ENCODE results near the gene DACH2. TPM values are rescaled to one million over a fixed set of nuclear protein-coding genes. Genes with fewer than 3 reads are reported as not detected.

The DACH2 gene
- total and polyA plus RNA-seq, 9 donors: 0.17 to 4.8 (median 0.53) TPM

- TF ChIP-seq EP300 (IDR thresholded peaks at IDR 0.05) (no peak), POLR2A (IDR thresholded peaks at IDR 0.05) (no peak), CTCF (IDR thresholded peaks at IDR 0.05) (no peak)
- Histone ChIP-seq H3K36me3 (no peaks in the 10 kb centered on the region), H3K4me1 (ENCODE audit: insufficient read depth) (no peaks in the 10 kb centered on the region), H3K27me3 (no peaks in the 10 kb centered on the region), H3K9me3 (no peaks in the 10 kb centered on the region), H3K27ac (no peak overlapping the region), H3K4me3 (no peak overlapping the region)
- 68 to 70% (median 68%) methylated on average over 3 of the region's 3 CpGs for WGBS, 3 donors
- DNase-seq: no peak
- intact Hi-C loops (cut with DNase I): loop anchor here in 1 of 4 donors (10.0 kb wide), 1 partner anchor 589 kb away; no protein-coding TSS in a partner anchor
Measured at GRCh38 chrX:86724277-86724676, 576.0 kb downstream of the DACH2 start.

- 72 to 78% (median 74%) methylated on average over 3 of the region's 3 CpGs for WGBS, 3 donors
- no peaks in the 10 kb centered on the region for H3K36me3 ChIP-seq
- no peak overlapping the region for H3K27ac ChIP-seq
- no peaks in the 10 kb centered on the region for H3K9me3 ChIP-seq
- no peak for DNase-seq
- TF ChIP-seq POLR2A (IDR thresholded peaks at IDR 0.05) (no peak), EP300 (IDR thresholded peaks at IDR 0.05) (no peak)
- H3K4me1 ChIP-seq (ENCODE audit: insufficient read depth): no peaks in the 10 kb centered on the region
- no peak overlapping the region for H3K4me3 ChIP-seq
- no peaks in the 10 kb centered on the region for H3K27me3 ChIP-seq
- intact Hi-C loops (cut with DNase I): no loop called here
Measured at GRCh38 chrX:86747091-86747490, 598.8 kb downstream of the DACH2 start.

GRCh38 chrX:86805241-86805640 lies 657.0 kb downstream of the DACH2 start:
- Histone ChIP-seq H3K36me3 (no peaks in the 10 kb centered on the region), H3K4me3 (no peak overlapping the region), H3K27ac (no peak overlapping the region), H3K4me1 (ENCODE audit: insufficient read depth) (no peaks in the 10 kb centered on the region), H3K9me3 (no peaks in the 10 kb centered on the region), H3K27me3 (no peaks in the 10 kb centered on the region)
- TF ChIP-seq CTCF (IDR thresholded peaks at IDR 0.05): no peak
- no peak for TF ChIP-seq EP300 (IDR thresholded peaks at IDR 0.05)
- no peak for TF ChIP-seq POLR2A (IDR thresholded peaks at IDR 0.05)
- intact Hi-C loops (cut with DNase I): no loop called here
- WGBS, 3 donors: 63 to 66% (median 66%) methylated on average over 2 of the region's 2 CpGs
- DNase-seq: no peak

- Histone ChIP-seq H3K4me1 (ENCODE audit: insufficient read depth) (no peaks in the 10 kb centered on the region), H3K27me3 (no peaks in the 10 kb centered on the region), H3K9me3 (no peaks in the 10 kb centered on the region), H3K36me3 (no peaks in the 10 kb centered on the region), H3K4me3 (no peak overlapping the region), H3K27ac (no peak overlapping the region)
- 41 to 58% (median 54%) methylated on average over 2 of the region's 2 CpGs for WGBS, 3 donors
- TF ChIP-seq CTCF (IDR thresholded peaks at IDR 0.05) (no peak), POLR2A (IDR thresholded peaks at IDR 0.05) (no peak), EP300 (IDR thresholded peaks at IDR 0.05) (no peak)
- DNase-seq: no peak
- intact Hi-C loops (cut with DNase I): no loop called here
Measured at GRCh38 chrX:86806786-86807185, 658.5 kb downstream of the DACH2 start.

- WGBS, 3 donors: 17 to 28% (median 24%) methylated on average over 2 of the region's 2 CpGs
- no peak for TF ChIP-seq CTCF (IDR thresholded peaks at IDR 0.05)
- no peak for TF ChIP-seq POLR2A (IDR thresholded peaks at IDR 0.05)
- TF ChIP-seq EP300 (IDR thresholded peaks at IDR 0.05): no peak
- intact Hi-C loops (cut with DNase I): no loop called here
- Histone ChIP-seq H3K27me3 (no peaks in the 10 kb centered on the region), H3K36me3 (no peaks in the 10 kb centered on the region), H3K9me3 (no peaks in the 10 kb centered on the region), H3K4me3 (no peak overlapping the region), H3K27ac (no peak overlapping the region), H3K4me1 (ENCODE audit: insufficient read depth) (no peaks in the 10 kb centered on the region)
- DNase-seq: no peak
Measured at GRCh38 chrX:86809651-86810050, 661.4 kb downstream of the DACH2 start.

All from ovary (tissue), 9 donors.